OCI-LY1 (cell line): ENCODE measurements around the gene RNF13.
"Not testable (repeated sequence)": the region's sequence is repeated elsewhere in the genome, so short reads cannot be mapped to it uniquely, and the experiment has no call there.

Experiments used
- CTCF ChIP-seq: fragments of 200-600 bp; sonication (generic), shearing (Covaris generic); IDR thresholded peaks from 2 replicates; pipeline ENCODE4 v1.5.1; 2017; ENCODE audit warnings: mild to moderate bottlenecking, antibody characterized with exemption, low read length, moderate library complexity, mixed read lengths
- EZH2 ChIP-seq: fragments of 200-600 bp; sonication (generic), shearing (Covaris generic); IDR thresholded peaks from 2 replicates; pipeline ENCODE4 v1.8.0; 2017; ENCODE audit warnings: borderline replicate concordance, mixed run types, mild to moderate bottlenecking, antibody characterized with exemption, low read length, moderate library complexity, mixed read lengths

DNA sequence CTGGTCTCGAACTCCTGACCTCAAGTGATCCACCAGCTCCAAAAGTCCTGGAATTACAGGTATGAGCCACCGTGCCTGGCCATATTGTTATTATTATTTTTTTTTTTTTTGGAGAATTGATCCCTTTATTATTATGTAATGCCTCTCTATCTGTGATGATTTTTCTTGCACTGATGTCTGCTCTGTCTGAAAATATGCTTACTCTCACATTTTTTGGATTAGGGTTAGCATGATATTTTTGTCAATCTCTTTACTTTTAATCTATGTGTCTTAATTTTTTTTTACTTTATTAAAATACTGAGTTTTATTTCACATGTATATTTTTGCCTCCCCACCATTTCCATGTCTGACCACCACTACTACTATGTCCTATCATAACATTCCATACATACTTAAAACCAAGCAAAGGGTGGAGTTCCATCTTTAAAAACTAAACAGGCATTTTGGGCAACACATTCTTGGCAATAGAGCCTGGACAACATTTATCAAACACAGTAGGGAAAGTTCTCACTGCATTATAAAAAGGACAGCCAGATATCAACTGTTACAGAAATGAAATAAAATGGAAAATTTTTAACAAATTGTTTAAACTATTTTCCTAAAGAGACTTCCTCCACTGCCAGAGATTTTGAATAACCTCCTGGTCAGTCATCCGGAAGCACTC, 125.5 kb downstream of the RNF13 start:
- not testable (repeated sequence) for TF ChIP-seq CTCF, EZH2
